Fibroblast of the aortic adventitia (primary cell): ENCODE measurements around the gene RRP1B. TPM values are rescaled to one million over a fixed set of nuclear protein-coding genes. Genes with fewer than 3 reads are reported as not detected.
A peak's percentile ranks its signal among the peaks of the same experiment; 100 is the strongest.
"Not testable (repeated sequence)": the region's sequence is repeated elsewhere in the genome, so short reads cannot be mapped to it uniquely, and the experiment has no call there.

ENCODE experiments used
- DNase-seq: peaks from one replicate; pipeline ENCODE4 v3.0.0-alpha.2; 2010; ENCODE audit warnings: low read depth
- H3K4me3 ChIP-seq: 2 replicates; pipeline ENCODE4 v1.5.1; 2011; ENCODE audit warnings: low read depth, mild to moderate bottlenecking, control low read depth, low read length, moderate library complexity
- CTCF ChIP-seq: IDR thresholded peaks from 2 replicates; pipeline ENCODE4 v1.5.1; 2011; ENCODE audit warnings: mild to moderate bottlenecking, low read length, control low read depth, inconsistent platforms; ENCODE audit not compliant: insufficient read depth
- total RNA-seq: library from RNA; depleted of rRNA; stranded (reverse); fragments of >200 nt; gene quantifications from 2 replicates; pipeline ENCODE4 v1.2.3, GENCODE V29; 2012; ENCODE audit warnings: low replicate concordance

Gene RRP1B
- total RNA-seq, 1 donor = 24.2 TPM

- DNase-seq = peak; percentile 95
- peak; percentile 99 for TF ChIP-seq CTCF
- H3K4me3 ChIP-seq = no peak overlapping the region
Measured at GRCh38 chr21:43646550-43647260, 12.7 kb upstream of the RRP1B start.

GRCh38 chr21:43648171-43648570 lies 11.2 kb upstream of the RRP1B start:
- no peak overlapping the region for H3K4me3 ChIP-seq
- no peak for TF ChIP-seq CTCF
- DNase-seq = no peak

GRCh38 chr21:43651926-43652325 lies 7.4 kb upstream of the RRP1B start:
- not testable (repeated sequence) for DNase-seq

GRCh38 chr21:43652616-43653015 lies 6.7 kb upstream of the RRP1B start:
- no peak for DNase-seq
- no peak for TF ChIP-seq CTCF
- H3K4me3 ChIP-seq = no peak overlapping the region

More at GRCh38 chr21:43651926-43652325, 7.4 kb upstream of the RRP1B start:
- H3K4me3 ChIP-seq = not testable (repeated sequence)

GRCh38 chr21:43653626-43654025 lies 5.7 kb upstream of the RRP1B start:
- DNase-seq = no peak
- no peak overlapping the region for H3K4me3 ChIP-seq
- no peak for TF ChIP-seq CTCF

- H3K4me3 ChIP-seq = no peak overlapping the region
- no peak for DNase-seq
- no peak for TF ChIP-seq CTCF
Measured at GRCh38 chr21:43654806-43655489, 4.4 kb upstream of the RRP1B start.

DNA sequence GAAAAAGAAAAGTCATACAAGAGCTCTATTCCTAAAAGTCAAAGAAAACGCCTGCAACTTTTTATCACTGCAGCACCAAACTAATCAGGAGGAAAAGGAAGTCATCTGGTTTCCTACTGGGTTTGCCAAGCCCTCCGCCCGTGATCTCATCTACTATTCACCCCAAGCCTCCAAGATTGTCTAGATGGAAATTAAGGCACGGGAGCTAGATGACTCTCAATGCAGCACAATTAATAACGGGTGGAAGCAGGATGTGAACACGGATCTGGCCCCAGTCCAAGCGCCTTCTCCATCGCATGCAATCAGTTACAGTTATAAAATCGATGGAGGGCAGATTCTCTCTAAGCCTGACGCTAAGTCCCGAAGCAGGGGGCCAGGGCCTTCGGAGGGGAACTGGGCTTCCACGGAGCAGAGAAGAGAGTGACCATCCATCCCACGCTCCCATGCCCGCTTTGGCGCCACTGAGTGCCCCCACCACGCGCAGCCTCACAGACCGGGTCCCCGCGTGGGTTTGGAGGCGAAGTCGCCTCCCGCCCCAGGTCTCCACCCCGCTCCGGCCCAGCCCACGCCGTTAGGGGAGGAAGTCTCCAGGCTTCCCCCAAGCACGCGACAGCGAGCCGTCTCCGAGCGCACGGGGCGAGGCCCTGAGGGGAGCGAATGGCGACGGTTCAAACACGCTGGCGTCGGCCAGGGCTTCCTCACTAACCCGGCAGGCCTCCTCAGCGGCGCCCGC lies 1.8 kb upstream of the RRP1B start:
- no peak for DNase-seq
- H3K4me3 ChIP-seq = no peak overlapping the region
- no peak for TF ChIP-seq CTCF
